NCI-H2029 treated with DMSO at 0.1 percent for 48 hours (cell line): ENCODE results near the gene TAOK2.

Experiments used
- DNase-seq: peaks from one replicate; lab custom pipeline; 2025; lab: John Stamatoyannopoulos, UW

The TAOK2 gene

GRCh38 chr16:29963021-29963743 lies 10.5 kb upstream of the TAOK2 start:
- no peak for DNase-seq

GRCh38 chr16:29968205-29968604 lies 5.5 kb upstream of the TAOK2 start:
- no peak for DNase-seq

- no peak for DNase-seq
Measured at GRCh38 chr16:29971304-29971703, 2.4 kb upstream of the TAOK2 start.

GRCh38 chr16:29972500-29972899 lies 1.2 kb upstream of the TAOK2 start:
- no peak for DNase-seq

GRCh38 chr16:29972992-29973383 lies 680 bp upstream of the TAOK2 start:
- DNase-seq: no peak

- no peak for DNase-seq
Measured at GRCh38 chr16:29974291-29975133, 844 bp downstream of the TAOK2 start.

- DNase-seq: no peak
Measured at GRCh38 chr16:29975134-29975538, 1.5 kb downstream of the TAOK2 start.

- no peak for DNase-seq
Measured at GRCh38 chr16:29975811-29976511, 2.3 kb downstream of the TAOK2 start.

GRCh38 chr16:29977063-29977825 lies 3.6 kb downstream of the TAOK2 start:
- DNase-seq: no peak

- DNase-seq: no peak
Measured at GRCh38 chr16:29978081-29978480, 4.4 kb downstream of the TAOK2 start.

- DNase-seq: no peak
Measured at GRCh38 chr16:29978564-29979270, 5.0 kb downstream of the TAOK2 start.

GRCh38 chr16:29982560-29983419 lies 9.1 kb downstream of the TAOK2 start:
- DNase-seq: no peak

- no peak for DNase-seq
Measured at GRCh38 chr16:29983420-29984136, 9.9 kb downstream of the TAOK2 start.

GRCh38 chr16:29984137-29984763 lies 10.6 kb downstream of the TAOK2 start:
- DNase-seq: no peak

GRCh38 chr16:29984764-29985147 lies 11.1 kb downstream of the TAOK2 start:
- no peak for DNase-seq

- no peak for DNase-seq
Measured at GRCh38 chr16:29985271-29985811, 11.7 kb downstream of the TAOK2 start.

- no peak for DNase-seq
Measured at GRCh38 chr16:29986231-29986630, 12.6 kb downstream of the TAOK2 start.

GRCh38 chr16:29986931-29987330 lies 13.3 kb downstream of the TAOK2 start:
- DNase-seq: no peak
